ENCODE measurements around the gene MYMX.

DNA sequence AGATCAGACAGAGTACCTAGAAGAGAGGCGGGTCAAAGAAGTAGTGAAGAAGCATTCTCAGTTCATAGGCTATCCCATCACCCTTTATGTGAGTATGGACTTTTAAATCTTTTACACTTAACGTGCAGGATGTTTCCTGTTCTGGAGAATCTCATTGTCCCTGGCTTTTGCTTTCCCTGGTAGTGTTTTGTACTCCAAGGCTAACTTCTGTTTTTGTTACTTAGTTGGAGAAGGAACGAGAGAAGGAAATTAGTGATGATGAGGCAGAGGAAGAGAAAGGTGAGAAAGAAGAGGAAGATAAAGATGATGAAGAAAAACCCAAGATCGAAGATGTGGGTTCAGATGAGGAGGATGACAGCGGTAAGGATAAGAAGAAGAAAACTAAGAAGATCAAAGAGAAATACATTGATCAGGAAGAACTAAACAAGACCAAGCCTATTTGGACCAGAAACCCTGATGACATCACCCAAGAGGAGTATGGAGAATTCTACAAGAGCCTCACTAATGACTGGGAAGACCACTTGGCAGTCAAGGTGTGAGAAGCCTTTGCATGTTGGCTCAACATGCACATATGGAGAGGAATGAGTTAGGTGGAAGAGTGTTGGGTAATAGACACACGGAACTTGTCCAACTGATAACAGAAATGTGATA, 33.5 kb downstream of the MYMX start:
- TF ChIP-seq, protein P1, sequence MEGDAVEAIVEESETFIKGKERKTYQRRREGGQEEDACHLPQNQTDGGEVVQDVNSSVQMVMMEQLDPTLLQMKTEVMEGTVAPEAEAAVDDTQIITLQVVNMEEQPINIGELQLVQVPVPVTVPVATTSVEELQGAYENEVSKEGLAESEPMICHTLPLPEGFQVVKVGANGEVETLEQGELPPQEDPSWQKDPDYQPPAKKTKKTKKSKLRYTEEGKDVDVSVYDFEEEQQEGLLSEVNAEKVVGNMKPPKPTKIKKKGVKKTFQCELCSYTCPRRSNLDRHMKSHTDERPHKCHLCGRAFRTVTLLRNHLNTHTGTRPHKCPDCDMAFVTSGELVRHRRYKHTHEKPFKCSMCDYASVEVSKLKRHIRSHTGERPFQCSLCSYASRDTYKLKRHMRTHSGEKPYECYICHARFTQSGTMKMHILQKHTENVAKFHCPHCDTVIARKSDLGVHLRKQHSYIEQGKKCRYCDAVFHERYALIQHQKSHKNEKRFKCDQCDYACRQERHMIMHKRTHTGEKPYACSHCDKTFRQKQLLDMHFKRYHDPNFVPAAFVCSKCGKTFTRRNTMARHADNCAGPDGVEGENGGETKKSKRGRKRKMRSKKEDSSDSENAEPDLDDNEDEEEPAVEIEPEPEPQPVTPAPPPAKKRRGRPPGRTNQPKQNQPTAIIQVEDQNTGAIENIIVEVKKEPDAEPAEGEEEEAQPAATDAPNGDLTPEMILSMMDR (tag by site-specific recombination; IDR thresholded peaks at IDR 0.05) = no peak
- TF ChIP-seq IKZF3 (tag by site-specific recombination; IDR thresholded peaks at IDR 0.05) (no peak), HOXC10 (CRISPR knock-in tag; IDR thresholded peaks at IDR 0.05) (no peak), ZNF785 (tag by site-specific recombination; IDR thresholded peaks at IDR 0.05) (no peak), ZNF239 (tag by site-specific recombination; IDR thresholded peaks at IDR 0.05) (no peak)

Measured in HEK293 (cell line).